ENCODE results near the gene C17orf50.

Gene C17orf50

DNA sequence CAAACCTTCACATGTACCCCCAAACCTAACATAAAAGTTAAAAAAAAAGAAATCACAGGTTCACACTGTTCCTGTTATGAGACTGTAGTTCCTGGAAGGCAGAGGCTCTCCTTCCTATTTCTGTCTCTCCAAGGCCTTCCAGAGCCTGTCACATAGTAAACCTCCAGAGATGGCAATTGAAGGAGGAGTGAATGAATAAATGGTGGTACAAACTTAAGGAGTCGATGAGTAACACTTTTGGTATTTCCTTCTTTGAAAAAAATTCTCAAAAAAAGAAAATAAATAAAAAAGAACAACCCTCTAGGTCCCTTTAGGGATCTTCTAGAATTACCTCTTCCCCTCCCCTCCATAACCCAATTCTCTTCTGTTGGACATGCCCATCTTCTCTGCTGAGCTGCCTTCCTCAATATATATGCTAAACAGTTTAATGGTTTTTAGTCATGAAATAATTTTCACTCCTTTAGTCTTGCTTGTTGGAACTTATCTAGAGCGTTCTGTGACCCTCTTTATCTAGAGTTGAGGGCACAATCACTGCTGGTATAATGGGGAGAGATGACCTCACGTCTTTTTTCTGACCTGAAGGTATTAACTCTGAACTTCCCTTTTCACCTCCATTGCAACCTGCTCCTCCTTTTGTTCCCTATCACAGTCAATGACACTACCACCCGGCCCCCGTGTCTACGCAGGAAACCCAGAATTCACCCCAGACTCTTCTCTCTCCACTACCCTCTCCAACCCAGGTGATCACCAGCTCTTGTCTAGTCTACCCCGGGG, 46.9 kb downstream of the C17orf50 start:
- TF ChIP-seq, protein P1, sequence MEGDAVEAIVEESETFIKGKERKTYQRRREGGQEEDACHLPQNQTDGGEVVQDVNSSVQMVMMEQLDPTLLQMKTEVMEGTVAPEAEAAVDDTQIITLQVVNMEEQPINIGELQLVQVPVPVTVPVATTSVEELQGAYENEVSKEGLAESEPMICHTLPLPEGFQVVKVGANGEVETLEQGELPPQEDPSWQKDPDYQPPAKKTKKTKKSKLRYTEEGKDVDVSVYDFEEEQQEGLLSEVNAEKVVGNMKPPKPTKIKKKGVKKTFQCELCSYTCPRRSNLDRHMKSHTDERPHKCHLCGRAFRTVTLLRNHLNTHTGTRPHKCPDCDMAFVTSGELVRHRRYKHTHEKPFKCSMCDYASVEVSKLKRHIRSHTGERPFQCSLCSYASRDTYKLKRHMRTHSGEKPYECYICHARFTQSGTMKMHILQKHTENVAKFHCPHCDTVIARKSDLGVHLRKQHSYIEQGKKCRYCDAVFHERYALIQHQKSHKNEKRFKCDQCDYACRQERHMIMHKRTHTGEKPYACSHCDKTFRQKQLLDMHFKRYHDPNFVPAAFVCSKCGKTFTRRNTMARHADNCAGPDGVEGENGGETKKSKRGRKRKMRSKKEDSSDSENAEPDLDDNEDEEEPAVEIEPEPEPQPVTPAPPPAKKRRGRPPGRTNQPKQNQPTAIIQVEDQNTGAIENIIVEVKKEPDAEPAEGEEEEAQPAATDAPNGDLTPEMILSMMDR (IDR thresholded peaks at IDR 0.05; ENCODE audit: low read depth, low read length): no peak
- H3K36me3 ChIP-seq: peaks cover 22% of the 10 kb centered on the region
- no peak overlapping the region for H3K27ac ChIP-seq
- no peaks in the 10 kb centered on the region for H3K27me3 ChIP-seq (ENCODE audit: insufficient read depth, low read depth, severe bottlenecking)
- no peak for DNase-seq
- no peaks in the 10 kb centered on the region for H3K9me3 ChIP-seq (ENCODE audit: severe bottlenecking)
- H3K4me3 ChIP-seq (ENCODE audit: low read depth, low read length): no peak overlapping the region

DNA sequence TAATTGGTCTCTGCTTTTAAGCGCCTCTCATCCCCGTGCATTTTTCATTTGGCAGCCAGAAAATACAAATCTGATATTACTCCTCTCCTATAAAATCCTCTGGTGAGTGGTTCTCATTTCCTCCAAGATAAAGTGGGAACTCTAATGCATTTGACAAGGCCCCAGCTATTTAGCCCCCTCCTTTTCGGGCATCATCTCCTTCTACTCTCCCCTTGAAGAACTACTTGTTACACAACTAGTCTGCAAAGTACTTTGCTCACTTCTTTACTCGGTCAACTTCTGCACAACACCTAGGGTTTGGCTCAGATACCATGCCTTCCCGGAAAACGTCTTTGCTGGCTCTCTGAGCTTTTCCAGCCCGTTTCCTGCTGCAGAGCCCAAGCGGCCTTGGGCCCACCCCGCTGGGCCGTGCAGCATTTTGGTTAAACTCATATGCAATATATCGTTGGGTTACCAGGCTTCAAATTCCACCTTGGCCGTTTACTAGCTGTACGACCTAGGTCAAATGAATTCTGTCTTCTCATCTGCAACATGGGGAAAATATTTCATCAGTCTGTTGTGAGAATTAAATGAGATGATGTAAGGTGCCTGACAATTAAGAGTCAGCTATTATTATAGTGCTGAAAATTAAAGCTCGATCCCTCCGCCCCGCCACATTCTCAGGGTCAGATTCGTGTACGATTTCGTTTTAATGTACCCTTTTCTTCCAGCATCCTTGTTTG, 47.7 kb downstream of the C17orf50 start:
- TF ChIP-seq, protein P1 (IDR thresholded peaks at IDR 0.05; ENCODE audit: low read depth, low read length): no peak
- peak overlapping the region; percentile 99 for H3K27ac ChIP-seq
- peak overlapping the region; percentile 92 for H3K4me3 ChIP-seq (ENCODE audit: low read depth, low read length)
- peaks cover 25% of the 10 kb centered on the region for H3K36me3 ChIP-seq
- H3K9me3 ChIP-seq (ENCODE audit: severe bottlenecking): no peaks in the 10 kb centered on the region
- DNase-seq: no peak
- no peaks in the 10 kb centered on the region for H3K27me3 ChIP-seq (ENCODE audit: insufficient read depth, low read depth, severe bottlenecking)

DNA sequence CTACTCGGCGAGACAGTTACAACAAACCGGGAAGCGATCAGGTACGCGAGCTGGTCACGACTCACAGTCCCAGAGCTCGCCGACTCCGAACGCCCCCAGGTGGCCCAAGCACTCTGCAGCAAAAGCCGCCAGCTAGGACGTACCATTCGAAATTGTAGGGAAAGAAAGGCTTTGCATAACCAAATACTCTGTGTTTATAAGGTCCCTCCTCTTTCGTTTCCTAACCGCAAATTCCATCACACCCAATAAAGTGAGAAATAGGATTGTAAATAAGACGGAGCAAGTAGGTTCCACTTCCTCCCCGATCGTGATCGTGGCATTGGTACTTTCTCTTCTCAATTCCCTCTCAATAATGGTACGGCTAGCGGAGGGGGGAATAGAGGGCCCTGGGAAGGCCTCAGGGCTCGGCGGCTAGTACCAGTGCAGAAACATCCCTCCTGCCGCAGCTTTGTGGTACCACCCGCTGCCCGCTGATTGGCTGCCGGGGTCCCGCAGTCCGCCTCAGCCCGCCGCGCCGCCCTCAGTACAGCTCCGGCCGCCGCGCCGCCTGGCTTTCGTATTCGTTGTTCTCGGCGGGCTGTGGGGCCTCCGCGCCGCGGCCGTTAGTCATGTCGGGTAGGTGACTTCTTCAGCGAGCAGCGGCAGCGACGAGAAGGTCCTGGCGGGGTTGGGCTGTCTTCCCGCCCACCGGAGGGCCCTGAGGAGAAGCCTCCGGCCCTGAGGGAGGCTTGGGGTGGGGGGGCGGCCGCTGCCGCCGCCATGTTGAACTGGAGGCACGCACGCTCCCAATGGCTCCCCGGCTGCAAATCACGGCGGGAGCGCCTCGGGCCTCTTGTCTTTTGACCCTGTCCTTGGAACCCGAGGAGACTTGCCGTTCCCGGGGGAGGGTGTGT, 48.5 kb downstream of the C17orf50 start, which contains the start of gene TAF15:
Gene TAF15 (plus strand): TSS at position 523 of the 893 bp plus-strand sequence. CDS start 86 bp downstream, at position 609.
- peak; percentile 98 for DNase-seq
- TF ChIP-seq, protein P1 (IDR thresholded peaks at IDR 0.05; ENCODE audit: low read depth, low read length): peak; percentile 82
- no peaks in the 10 kb centered on the region for H3K27me3 ChIP-seq (ENCODE audit: insufficient read depth, low read depth, severe bottlenecking)
- peak within 1 kb of the TSS; percentile 92 for H3K4me3 ChIP-seq (ENCODE audit: low read depth, low read length)
- no peaks in the 10 kb centered on the region for H3K9me3 ChIP-seq (ENCODE audit: severe bottlenecking)
- H3K36me3 ChIP-seq: peaks cover 26% of the 10 kb centered on the region
- H3K27ac ChIP-seq: peak within 1 kb of the TSS; percentile 99

DNA sequence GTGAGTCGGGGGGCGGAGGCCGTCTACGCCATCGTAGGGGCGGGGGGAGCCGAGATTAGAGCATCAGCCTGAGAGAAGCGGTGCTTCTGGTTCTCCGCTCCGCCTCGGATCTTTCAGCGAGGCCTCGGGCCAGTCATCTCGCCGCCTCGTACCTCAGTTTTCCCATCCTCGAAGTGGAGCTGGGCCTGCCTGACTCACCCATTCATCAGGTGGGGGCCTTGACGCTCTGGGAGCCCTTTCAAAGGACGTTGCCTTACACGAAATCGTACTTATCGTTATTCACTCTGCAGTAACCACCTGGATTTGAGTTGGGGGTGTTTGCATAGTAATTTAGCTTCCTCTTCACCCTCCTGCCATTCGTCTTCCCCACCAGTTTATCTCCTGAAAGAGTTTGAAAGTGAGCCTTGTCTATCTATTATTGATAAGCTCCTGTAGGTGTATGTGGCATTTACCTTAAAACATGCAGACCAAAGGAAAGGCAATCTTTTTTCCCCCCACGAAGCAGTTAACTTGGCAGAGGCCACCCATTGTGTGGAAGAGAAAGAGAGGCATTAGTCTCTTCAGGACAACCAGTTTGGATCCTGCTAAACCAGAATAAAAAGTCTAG, 49.3 kb downstream of the C17orf50 start:
- TF ChIP-seq, protein P1 (IDR thresholded peaks at IDR 0.05; ENCODE audit: low read depth, low read length): no peak
- Histone ChIP-seq H3K4me3 (ENCODE audit: low read depth, low read length) (peak overlapping the region; percentile 92), H3K9me3 (ENCODE audit: severe bottlenecking) (no peaks in the 10 kb centered on the region), H3K27me3 (ENCODE audit: insufficient read depth, low read depth, severe bottlenecking) (no peaks in the 10 kb centered on the region), H3K36me3 (peaks cover 26% of the 10 kb centered on the region), H3K27ac (peak overlapping the region; percentile 99)
- no peak for DNase-seq

DNA sequence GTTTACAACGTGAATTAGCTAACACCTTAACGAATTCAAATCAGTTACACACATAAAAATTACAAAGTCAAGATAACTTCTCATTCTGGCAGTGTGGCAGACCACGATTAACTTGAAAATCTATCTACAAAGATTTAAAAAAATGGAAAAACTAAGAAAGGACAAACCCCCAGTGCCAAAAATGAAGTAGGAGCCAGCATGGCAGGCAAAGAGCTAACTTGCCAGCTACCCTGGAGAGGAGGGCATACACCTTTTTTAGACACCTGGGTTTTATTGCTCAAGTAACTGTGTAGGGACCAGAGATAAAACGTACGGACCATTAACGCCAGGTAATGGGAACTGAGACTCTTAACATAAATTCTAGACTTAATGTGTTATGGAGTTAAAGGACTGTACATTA, 51.1 kb downstream of the C17orf50 start:
- no peaks in the 10 kb centered on the region for H3K9me3 ChIP-seq (ENCODE audit: severe bottlenecking)
- no peak overlapping the region for H3K27ac ChIP-seq
- TF ChIP-seq, protein P1 (IDR thresholded peaks at IDR 0.05; ENCODE audit: low read depth, low read length): no peak
- H3K27me3 ChIP-seq (ENCODE audit: insufficient read depth, low read depth, severe bottlenecking): no peaks in the 10 kb centered on the region
- no peak overlapping the region for H3K4me3 ChIP-seq (ENCODE audit: low read depth, low read length)
- H3K36me3 ChIP-seq: peaks cover 33% of the 10 kb centered on the region
- no peak for DNase-seq
